ENCODE measurements around the gene MS4A10. TPM values are rescaled to one million over a fixed set of nuclear protein-coding genes. Genes with fewer than 3 reads are reported as not detected.

The MS4A10 gene
- total RNA-seq, 1 donor from 2014 or later: not detected

GRCh38 chr11:60847896-60848295 is 62.8 kb downstream of the MS4A10 start:
- no peak for DNase-seq (ENCODE audit: low read depth)

- no peak for DNase-seq (ENCODE audit: low read depth)
These were observed 63.6 kb downstream of the MS4A10 start for GRCh38 chr11:60848714-60849151.

GRCh38 chr11:60849641-60850520 is 64.7 kb downstream of the MS4A10 start:
- no peak for DNase-seq (ENCODE audit: low read depth)

Other genes with a start within 250 kb of the MS4A10 start
- not detected in 2 replicates for gene MS4A8, start 85.7 kb upstream of the MS4A10 start, total RNA-seq
- gene MS4A18, start 60.6 kb upstream of the MS4A10 start, total RNA-seq: not detected in 2 replicates
- gene MS4A15, start 28.5 kb upstream of the MS4A10 start, total RNA-seq: not detected in 2 replicates
- gene CCDC86, start 56.8 kb downstream of the MS4A10 start, total RNA-seq: 19.2 and 24.1 TPM in 2 replicates
- gene PTGDR2, start 70.6 kb downstream of the MS4A10 start, total RNA-seq: not detected in 2 replicates
- not detected in 2 replicates for gene ZP1, start 82.2 kb downstream of the MS4A10 start, total RNA-seq
- 41.9 and 51.4 TPM in 2 replicates for gene PRPF19, start 121.3 kb downstream of the MS4A10 start, total RNA-seq
- 91.8 and 108 TPM in 2 replicates for gene TMEM109, start 128.8 kb downstream of the MS4A10 start, total RNA-seq
- gene TMEM132A, start 139.1 kb downstream of the MS4A10 start, total RNA-seq: 76.1 and 94.4 TPM in 2 replicates
- 9.4 and 17.0 TPM in 2 replicates for gene SLC15A3, start 166.8 kb downstream of the MS4A10 start, total RNA-seq
- 0.08 TPM in 1 of 2 replicates, not detected in the other for gene CD6, start 186.3 kb downstream of the MS4A10 start, total RNA-seq